Mucosa of descending colon (tissue), 3 donors: ENCODE data around the gene SH2D6. TPM values are rescaled to one million over a fixed set of nuclear protein-coding genes. Genes with fewer than 3 reads are reported as not detected.

ENCODE experiments used
- ATAC-seq: fragments of 200-7000 bp; cut with Tn5 transposase; one replicate; pipeline ENCODE4 v1.9.1; 2020; ENCODE audit warnings: mild to moderate bottlenecking, moderate library complexity
- DNase-seq, 3 donors: peaks; one replicate each; pipeline ENCODE4 v3.0.0-alpha.2; 2020
- H3K36me3 ChIP-seq: fragments of 200-600 bp; one replicate; pipeline ENCODE4 v1.8.0; 2021; ENCODE audit warnings: low read depth, mild to moderate bottlenecking
- H3K4me1 ChIP-seq: fragments of 200-600 bp; one replicate; pipeline ENCODE4 v1.8.0; 2021; ENCODE audit warnings: low read depth, mild to moderate bottlenecking
- H3K4me3 ChIP-seq: fragments of 200-600 bp; one replicate; pipeline ENCODE4 v1.8.0; 2021; ENCODE audit warnings: mild to moderate bottlenecking
- H3K9me3 ChIP-seq: fragments of 200-600 bp; one replicate; pipeline ENCODE4 v1.8.0; 2021; ENCODE audit warnings: mild to moderate bottlenecking
- CTCF ChIP-seq: fragments of 200-600 bp; IDR thresholded peaks from one replicate; pipeline ENCODE4 v1.8.0; 2022; ENCODE audit warnings: antibody characterized with exemption, mild to moderate bottlenecking
- intact Hi-C, 2 donors: fragments of 100-400 bp; cut with DNase I in 1 of 2; cut with micrococcal nuclease in 1 of 2; formaldehyde crosslinking; loops; one replicate each; pipeline versions ENCODE4 v1.11.0 to v1.11.1; 2022; cut with DNase I, micrococcal nuclease
- total RNA-seq, 3 donors: library from RNA; stranded (reverse); fragmentation: NEBNext Ultra II Directional in 2 of 3; extraction: Animal tissue kit (Norgen Biotek cat#: 25700) in 2 of 3; gene quantifications; one replicate each; pipeline versions ENCODE4 v1.2.1 to v1.2.4, GENCODE V29; 2021 to 2023
- donor health status: DM: no; HTN: no; CAD: no; lungs with moderate emphysema.
- donor health status: DM: no; HTN: no; CAD: no.
- donor health status: DM: no; HTN: yes; CAD: no.

The SH2D6 gene
- total RNA-seq, 3 donors from 2014 or later = 6.7 to 13.1 (median 8.6) TPM

GRCh38 chr2:85427300-85427835 is 8.9 kb downstream of the SH2D6 start:
- Histone ChIP-seq H3K9me3 (no peaks in the 10 kb centered on the region), H3K4me1 (peaks cover 4% of the 10 kb centered on the region), H3K36me3 (no peaks in the 10 kb centered on the region), H3K4me3 (no peak overlapping the region)
- ATAC-seq (peak; percentile 79), DNase-seq (no peak)
- no peak for TF ChIP-seq CTCF
- intact Hi-C loops = no loop called here

DNA sequence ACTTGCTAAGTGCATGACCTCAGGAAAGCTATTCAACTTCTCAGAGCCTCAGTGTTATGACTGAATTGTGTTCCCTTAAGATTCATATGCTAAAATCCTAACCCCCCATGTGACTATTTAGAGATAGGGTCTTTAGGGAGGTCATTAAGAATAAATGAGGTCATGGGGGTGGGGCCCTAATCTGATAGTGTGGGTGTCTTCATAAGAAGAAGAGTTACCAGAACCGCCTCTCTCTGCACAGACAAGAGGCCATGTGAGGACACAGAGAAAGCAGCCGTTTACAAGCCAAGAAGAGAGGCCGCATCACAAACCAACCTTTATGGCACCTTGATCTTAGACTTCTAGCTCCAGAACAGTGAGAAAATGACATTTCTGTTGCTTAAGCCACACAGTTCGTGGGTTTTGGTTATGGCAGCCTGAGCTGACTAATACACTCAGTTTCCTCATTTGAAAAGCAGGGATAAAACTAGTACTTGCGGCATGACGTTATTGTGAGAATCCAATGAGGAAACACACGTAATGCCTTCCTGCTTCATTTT is 9.9 kb downstream of the SH2D6 start:
- no peak for DNase-seq
- H3K4me3 ChIP-seq = no peak overlapping the region
- ATAC-seq = peak; percentile 7
- intact Hi-C loops = no loop called here
- TF ChIP-seq CTCF = no peak
- H3K9me3 ChIP-seq = no peaks in the 10 kb centered on the region
- H3K36me3 ChIP-seq = no peaks in the 10 kb centered on the region
- H3K4me1 ChIP-seq = peaks cover 4% of the 10 kb centered on the region

DNA sequence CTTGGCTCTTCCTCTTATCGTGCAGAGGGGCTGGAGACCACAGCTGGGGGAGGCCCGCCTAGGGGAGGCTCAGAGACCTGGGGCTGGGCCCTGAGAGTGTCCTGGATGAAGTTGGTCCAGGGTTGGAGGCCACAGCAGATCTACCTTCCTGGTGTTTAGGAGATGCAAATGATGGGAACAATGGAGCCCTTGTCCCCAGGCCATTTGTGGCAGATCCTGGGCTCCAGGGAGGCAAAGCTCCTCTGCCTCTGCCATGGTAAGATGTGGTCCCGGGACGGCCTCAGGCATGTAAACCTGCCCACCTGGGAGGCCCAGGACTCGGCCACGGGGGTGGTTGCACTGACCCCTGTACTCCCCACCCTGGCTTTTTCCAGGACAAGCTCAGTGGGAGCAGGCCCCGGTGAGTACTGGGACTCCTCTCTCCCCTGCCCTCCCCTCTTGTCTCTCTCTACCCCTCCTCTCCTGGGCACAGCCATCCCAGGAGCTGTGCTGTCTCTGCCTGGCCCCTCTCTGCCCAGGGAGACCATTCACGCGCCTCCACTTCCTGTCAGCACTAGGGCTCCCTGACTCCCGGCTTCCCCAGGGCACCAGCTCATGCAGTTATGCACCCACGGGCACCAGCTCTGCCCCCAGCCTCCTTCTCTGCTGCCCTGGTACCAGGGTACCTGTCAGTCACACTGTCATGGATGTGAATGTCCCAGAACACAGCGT is 10.9 kb downstream of the SH2D6 start:
- intact Hi-C loops = no loop called here
- Histone ChIP-seq H3K9me3 (no peaks in the 10 kb centered on the region), H3K4me3 (no peak overlapping the region), H3K4me1 (peaks cover 4% of the 10 kb centered on the region), H3K36me3 (no peaks in the 10 kb centered on the region)
- no peak for TF ChIP-seq CTCF
- no peak for ATAC-seq
- DNase-seq = no peak

DNA sequence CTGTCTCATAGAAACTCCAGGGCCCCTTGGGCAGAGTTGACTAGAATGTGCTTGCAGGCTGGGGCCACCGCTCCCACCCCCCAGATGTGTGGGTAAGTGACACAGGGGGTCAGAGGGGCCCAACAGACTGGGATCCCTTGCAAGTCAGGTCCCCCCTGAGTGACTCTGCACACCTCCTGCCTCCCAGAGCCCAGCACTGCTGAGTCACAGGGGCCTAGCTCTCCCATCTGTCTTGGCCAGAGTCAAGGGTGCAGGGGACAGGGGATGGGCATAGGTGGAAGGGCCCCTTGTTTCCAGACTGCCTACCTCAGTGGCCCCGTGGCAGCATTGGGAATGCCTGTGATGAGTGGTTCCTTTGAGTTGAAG is 11.4 kb downstream of the SH2D6 start:
- no peak overlapping the region for H3K4me3 ChIP-seq
- TF ChIP-seq CTCF = no peak
- ATAC-seq = no peak
- H3K4me1 ChIP-seq = peaks cover 4% of the 10 kb centered on the region
- H3K9me3 ChIP-seq = no peaks in the 10 kb centered on the region
- no peaks in the 10 kb centered on the region for H3K36me3 ChIP-seq
- intact Hi-C loops = no loop called here
- no peak for DNase-seq

DNA sequence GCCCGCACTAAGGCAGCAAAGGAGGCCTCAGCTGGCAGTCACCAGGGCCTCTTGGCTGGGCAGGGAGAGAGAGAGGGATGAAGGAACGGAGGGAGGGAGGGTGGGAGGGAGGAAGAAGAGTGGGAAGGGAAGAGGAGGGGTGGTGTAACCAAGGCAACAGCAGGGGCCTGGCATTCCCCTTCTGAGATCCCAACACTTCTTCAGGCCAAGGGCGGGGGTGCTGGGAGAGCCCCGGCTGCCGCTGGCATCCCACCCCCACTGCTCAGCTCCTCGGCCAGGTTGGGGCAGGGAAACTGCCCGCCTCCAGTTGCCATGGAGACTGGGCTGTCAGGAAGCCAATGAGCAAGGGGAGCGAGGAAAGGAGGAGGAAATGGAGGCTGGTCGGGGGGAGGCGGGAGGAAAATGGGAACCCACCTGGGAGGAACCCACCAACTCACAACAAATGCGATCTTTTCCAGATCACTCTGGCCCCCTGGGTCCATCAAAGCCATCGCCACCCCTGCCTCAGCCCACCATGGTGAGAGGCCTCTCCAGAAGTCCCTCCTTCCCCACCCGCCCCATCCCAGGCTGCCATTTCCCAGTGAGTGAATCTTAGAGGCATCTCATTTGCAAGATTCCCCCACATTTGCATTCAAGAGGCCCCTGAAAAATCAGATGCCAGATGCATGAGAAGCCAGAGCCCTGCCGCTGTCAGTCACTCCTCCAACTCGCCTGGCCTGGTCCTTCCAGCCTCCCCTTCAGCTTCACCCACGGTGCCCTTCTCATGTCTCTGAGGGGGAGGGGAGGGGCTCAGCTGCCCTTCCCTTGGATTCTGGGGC is 12.4 kb downstream of the SH2D6 start:
- no peak for TF ChIP-seq CTCF
- no peak for DNase-seq
- H3K36me3 ChIP-seq = no peaks in the 10 kb centered on the region
- H3K9me3 ChIP-seq = no peaks in the 10 kb centered on the region
- intact Hi-C loops = no loop called here
- no peak overlapping the region for H3K4me3 ChIP-seq
- H3K4me1 ChIP-seq = peaks cover 4% of the 10 kb centered on the region
- no peak for ATAC-seq
